Stomach smooth muscle (tissue), 2 donors: Measurements from ENCODE around the gene ITPR2.
"Not testable (repeated sequence)": the region's sequence is repeated elsewhere in the genome, so short reads cannot be mapped to it uniquely, and the experiment has no call there.

Experiments
- H3K27ac ChIP-seq: one replicate; pipeline ENCODE4 v1.7.0; 2013; ENCODE audit warnings: mild to moderate bottlenecking, low read length, inconsistent platforms
- H3K27me3 ChIP-seq, 2 donors: one replicate each; pipeline ENCODE4 v1.7.0; 2013; ENCODE audit warnings: low read length in 2 of 2; ENCODE audit not compliant: insufficient read depth in 2 of 2, control insufficient read depth in 1 of 2
- H3K36me3 ChIP-seq, 2 donors: one replicate each; pipeline ENCODE4 v1.7.0; 2013; ENCODE audit warnings: low read length in 2 of 2; ENCODE audit not compliant: control insufficient read depth in 2 of 2, insufficient read depth in 2 of 2
- H3K4me1 ChIP-seq: one replicate; pipeline ENCODE4 v1.7.0; 2013; ENCODE audit warnings: low read length; ENCODE audit not compliant: control insufficient read depth, insufficient read depth
- H3K4me3 ChIP-seq, 2 donors: one replicate each; pipeline ENCODE4 v1.7.0; 2013; ENCODE audit warnings: low read length in 2 of 2
- H3K9ac ChIP-seq, 2 donors: one replicate each; pipeline ENCODE4 v1.7.0; 2013; ENCODE audit warnings: low read length in 2 of 2, mild to moderate bottlenecking in 1 of 2
- H3K9me3 ChIP-seq, 2 donors: one replicate each; pipeline ENCODE4 v1.7.0; 2013; ENCODE audit warnings: low read length in 2 of 2; ENCODE audit not compliant: control insufficient read depth in 2 of 2
- donor health status: healthy.
- donor health status: Pancreatic carcinoma.

Gene ITPR2

DNA sequence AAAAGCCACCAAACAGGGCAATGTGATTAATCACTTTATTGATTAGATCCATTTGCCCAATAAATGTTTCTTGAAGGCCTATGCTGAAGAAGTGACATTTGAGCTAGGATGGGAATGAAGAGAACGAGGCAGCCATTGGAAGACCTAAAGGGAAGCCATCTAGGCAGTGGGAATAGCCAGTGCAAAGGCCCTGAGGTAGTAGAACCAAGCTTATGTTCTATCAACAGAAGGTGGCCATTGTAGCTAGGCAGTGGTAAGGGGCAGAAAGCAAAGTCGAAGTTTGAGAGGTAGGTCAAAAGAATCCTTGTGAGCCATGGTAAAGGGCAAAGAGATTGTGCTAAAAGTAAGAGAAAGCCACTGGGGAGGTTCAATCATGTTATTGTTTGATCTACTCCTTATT, 173.1 kb downstream of the ITPR2 start:
- H3K27me3 ChIP-seq = no peaks in the 10 kb centered on the region
- no peaks in the 10 kb centered on the region for H3K9me3 ChIP-seq
- H3K4me3 ChIP-seq = no peak overlapping the region
- H3K4me1 ChIP-seq = no peaks in the 10 kb centered on the region
- H3K27ac ChIP-seq = no peak overlapping the region
- H3K36me3 ChIP-seq = peaks cover 9 to 18% of the 10 kb centered on the region in 2 donors
- no peak overlapping the region for H3K9ac ChIP-seq

DNA sequence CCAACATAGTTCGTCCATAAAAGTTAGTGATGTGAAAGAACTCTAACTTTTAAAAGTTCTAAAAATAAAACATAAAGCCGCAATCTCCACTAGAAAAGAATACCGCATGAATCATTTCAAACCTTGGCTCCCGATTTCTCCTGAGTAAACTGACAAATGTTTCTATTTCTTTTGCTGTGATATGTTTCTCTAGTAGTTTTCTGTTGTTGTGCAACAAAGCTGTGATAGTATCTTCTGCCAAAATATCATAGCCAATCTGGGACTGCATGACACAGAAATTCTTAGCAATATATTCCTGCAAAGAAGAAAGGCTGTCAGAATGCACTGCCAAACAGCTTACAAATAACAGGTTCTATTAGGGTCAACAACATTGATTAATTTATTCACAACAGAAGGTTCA, 174.0 kb downstream of the ITPR2 start:
- no peak overlapping the region for H3K4me3 ChIP-seq
- H3K36me3 ChIP-seq = peaks cover 13 to 23% of the 10 kb centered on the region in 2 donors

GRCh38 chr12:26654623-26655022, 178.4 kb downstream of the ITPR2 start:
- Histone ChIP-seq H3K4me1 (no peaks in the 10 kb centered on the region), H3K9ac (no peak overlapping the region), H3K4me3 (no peak overlapping the region), H3K9me3 (no peaks in the 10 kb centered on the region), H3K27ac (no peak overlapping the region), H3K27me3 (no peaks in the 10 kb centered on the region), H3K36me3 (peaks cover 9 to 23% of the 10 kb centered on the region in 2 donors)

More for the DNA sequence above, 174.0 kb downstream of the ITPR2 start:
- H3K4me1 ChIP-seq = no peaks in the 10 kb centered on the region
- no peak overlapping the region for H3K9ac ChIP-seq
- no peak overlapping the region for H3K27ac ChIP-seq
- H3K27me3 ChIP-seq = no peaks in the 10 kb centered on the region
- H3K9me3 ChIP-seq = no peaks in the 10 kb centered on the region

DNA sequence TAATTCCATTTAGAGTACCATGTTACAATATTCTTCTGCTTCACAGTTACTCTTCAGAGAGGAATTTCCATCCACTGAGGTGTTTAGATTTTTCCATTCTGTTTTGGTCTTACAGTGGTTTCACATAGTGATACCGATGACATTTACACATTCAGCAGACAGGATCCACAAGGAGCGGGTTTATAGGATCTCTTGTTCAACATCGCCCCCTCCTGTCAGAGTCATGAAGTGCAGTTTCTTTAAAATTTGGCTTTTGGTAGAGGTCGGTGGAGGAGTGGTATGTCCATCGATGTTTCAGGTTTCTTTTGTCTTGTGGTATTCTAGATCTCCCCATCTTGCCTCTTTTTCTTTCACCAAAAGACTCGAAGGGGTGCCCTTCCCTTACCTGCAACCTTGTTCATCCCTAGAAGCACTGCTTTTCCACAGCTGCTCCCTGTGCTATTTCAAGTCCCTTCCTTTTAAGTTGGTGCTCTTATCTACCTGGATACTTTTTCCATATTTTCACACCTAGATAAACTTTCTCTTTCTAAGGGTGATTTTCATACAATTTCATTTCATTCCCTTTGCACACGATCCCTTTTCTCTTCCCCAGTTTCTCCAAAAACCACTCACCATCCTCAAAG, 181.3 kb downstream of the ITPR2 start:
- H3K9ac ChIP-seq = no peak overlapping the region
- no peaks in the 10 kb centered on the region for H3K4me1 ChIP-seq
- H3K36me3 ChIP-seq = peaks cover 4 to 16% of the 10 kb centered on the region in 2 donors
- H3K4me3 ChIP-seq = no peak overlapping the region
- no peak overlapping the region for H3K27ac ChIP-seq
- H3K9me3 ChIP-seq = no peaks in the 10 kb centered on the region
- no peaks in the 10 kb centered on the region for H3K27me3 ChIP-seq

DNA sequence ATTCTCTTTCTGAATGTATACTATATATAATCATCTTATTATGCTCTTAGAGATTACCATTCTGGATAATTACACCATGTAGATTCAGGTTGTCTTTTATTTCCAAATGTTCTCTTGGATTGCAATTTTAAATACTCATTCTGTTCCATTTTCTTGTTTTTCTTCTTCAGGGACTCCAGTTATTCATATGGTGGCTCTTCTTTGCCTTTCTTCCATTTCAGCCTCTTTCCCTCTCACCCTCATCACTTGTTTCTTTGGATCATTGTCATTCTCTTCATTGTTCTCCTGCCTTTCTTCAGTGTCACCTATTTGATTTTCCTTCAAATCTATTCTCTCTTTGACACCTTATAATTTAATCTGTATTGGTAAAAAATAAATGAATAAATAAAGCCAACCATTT, 182.0 kb downstream of the ITPR2 start:
- H3K9me3 ChIP-seq = no peaks in the 10 kb centered on the region
- peaks cover 3 to 10% of the 10 kb centered on the region in 2 donors for H3K36me3 ChIP-seq
- H3K27ac ChIP-seq = no peak overlapping the region
- H3K4me3 ChIP-seq = no peak overlapping the region
- no peaks in the 10 kb centered on the region for H3K27me3 ChIP-seq
- H3K4me1 ChIP-seq = no peaks in the 10 kb centered on the region
- no peak overlapping the region for H3K9ac ChIP-seq

DNA sequence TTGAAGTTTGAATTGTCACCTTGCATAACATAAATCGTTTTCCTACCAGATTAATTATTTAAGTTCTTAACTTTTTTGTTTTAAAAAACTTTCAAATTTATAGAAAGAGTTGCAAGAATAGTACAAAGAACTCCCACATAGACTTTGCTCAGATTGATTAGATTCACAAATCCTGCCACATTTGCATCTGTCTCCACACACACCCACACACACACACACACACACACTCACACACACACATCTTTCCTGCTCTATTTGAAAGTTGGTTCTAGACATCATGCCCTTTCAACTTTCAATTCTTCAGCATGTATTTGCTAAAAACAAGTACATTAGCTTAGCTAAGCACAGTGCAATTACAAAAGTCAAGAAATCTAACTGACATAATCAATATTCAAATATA, 184.0 kb downstream of the ITPR2 start:
- H3K9me3 ChIP-seq = no peaks in the 10 kb centered on the region
- H3K4me1 ChIP-seq = no peaks in the 10 kb centered on the region
- no peaks in the 10 kb centered on the region for H3K36me3 ChIP-seq
- H3K27ac ChIP-seq = no peak overlapping the region
- no peaks in the 10 kb centered on the region for H3K27me3 ChIP-seq
- no peak overlapping the region for H3K4me3 ChIP-seq
- H3K9ac ChIP-seq = no peak overlapping the region

DNA sequence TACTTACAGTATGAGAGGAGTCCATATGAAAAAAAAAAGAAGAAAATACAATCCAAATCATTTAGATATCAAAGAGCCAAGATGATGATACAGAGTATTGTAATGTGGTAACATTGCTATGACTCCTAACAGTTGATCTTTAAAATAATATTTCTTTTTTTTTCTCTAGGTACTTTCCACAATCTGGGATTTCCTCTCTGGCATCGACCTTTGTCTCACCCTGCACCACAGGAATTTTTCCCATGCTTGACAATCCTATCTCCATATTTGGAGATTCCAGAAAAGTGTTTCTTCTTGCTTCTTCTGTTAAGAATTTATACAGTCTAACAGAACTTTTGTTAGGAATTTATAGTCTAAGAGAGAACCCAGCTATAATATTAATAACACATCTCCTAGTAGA, 184.4 kb downstream of the ITPR2 start:
- H3K9me3 ChIP-seq = no peaks in the 10 kb centered on the region
- H3K4me1 ChIP-seq = no peaks in the 10 kb centered on the region
- H3K9ac ChIP-seq = no peak overlapping the region
- H3K36me3 ChIP-seq = no peaks in the 10 kb centered on the region
- no peaks in the 10 kb centered on the region for H3K27me3 ChIP-seq
- H3K4me3 ChIP-seq = no peak overlapping the region
- no peak overlapping the region for H3K27ac ChIP-seq

- no peak overlapping the region for H3K9ac ChIP-seq
- H3K4me1 ChIP-seq = no peaks in the 10 kb centered on the region
- no peaks in the 10 kb centered on the region for H3K9me3 ChIP-seq
- no peak overlapping the region for H3K27ac ChIP-seq
- H3K27me3 ChIP-seq = no peaks in the 10 kb centered on the region
- H3K36me3 ChIP-seq = no peaks in the 10 kb centered on the region
- H3K4me3 ChIP-seq = no peak overlapping the region
Measured at GRCh38 chr12:26648066-26648465, 184.9 kb downstream of the ITPR2 start.

- Histone ChIP-seq H3K9ac (no peak overlapping the region), H3K27ac (no peak overlapping the region), H3K9me3 (no peaks in the 10 kb centered on the region), H3K4me1 (peaks cover 7% of the 10 kb centered on the region), H3K4me3 (no peak overlapping the region), H3K27me3 (no peaks in the 10 kb centered on the region), H3K36me3 (no peaks in the 10 kb centered on the region)
Measured at GRCh38 chr12:26647088-26647487, 185.9 kb downstream of the ITPR2 start.

GRCh38 chr12:26646571-26646970, 186.4 kb downstream of the ITPR2 start:
- Histone ChIP-seq H3K27me3 (no peaks in the 10 kb centered on the region), H3K4me3 (no peak overlapping the region), H3K4me1 (peaks cover 7% of the 10 kb centered on the region), H3K9ac (no peak overlapping the region), H3K27ac (no peak overlapping the region), H3K36me3 (no peaks in the 10 kb centered on the region), H3K9me3 (no peaks in the 10 kb centered on the region)

- H3K9me3 ChIP-seq, H3K4me1 ChIP-seq, H3K9ac ChIP-seq, H3K36me3 ChIP-seq, H3K27ac ChIP-seq, H3K4me3 ChIP-seq, H3K27me3 ChIP-seq: not testable (repeated sequence)
Measured at GRCh38 chr12:26644376-26644775, 188.6 kb downstream of the ITPR2 start.
